COLO668 (cell line): ENCODE results near the gene NRN1L.
"Not testable (repeated sequence)": the region's sequence is repeated elsewhere in the genome, so short reads cannot be mapped to it uniquely, and the experiment has no call there.

Experiments
- DNase-seq: peaks from one replicate; lab custom pipeline; 2025; ENCODE audit not compliant: unreplicated experiment; lab: John Stamatoyannopoulos, UW

The NRN1L gene

DNA sequence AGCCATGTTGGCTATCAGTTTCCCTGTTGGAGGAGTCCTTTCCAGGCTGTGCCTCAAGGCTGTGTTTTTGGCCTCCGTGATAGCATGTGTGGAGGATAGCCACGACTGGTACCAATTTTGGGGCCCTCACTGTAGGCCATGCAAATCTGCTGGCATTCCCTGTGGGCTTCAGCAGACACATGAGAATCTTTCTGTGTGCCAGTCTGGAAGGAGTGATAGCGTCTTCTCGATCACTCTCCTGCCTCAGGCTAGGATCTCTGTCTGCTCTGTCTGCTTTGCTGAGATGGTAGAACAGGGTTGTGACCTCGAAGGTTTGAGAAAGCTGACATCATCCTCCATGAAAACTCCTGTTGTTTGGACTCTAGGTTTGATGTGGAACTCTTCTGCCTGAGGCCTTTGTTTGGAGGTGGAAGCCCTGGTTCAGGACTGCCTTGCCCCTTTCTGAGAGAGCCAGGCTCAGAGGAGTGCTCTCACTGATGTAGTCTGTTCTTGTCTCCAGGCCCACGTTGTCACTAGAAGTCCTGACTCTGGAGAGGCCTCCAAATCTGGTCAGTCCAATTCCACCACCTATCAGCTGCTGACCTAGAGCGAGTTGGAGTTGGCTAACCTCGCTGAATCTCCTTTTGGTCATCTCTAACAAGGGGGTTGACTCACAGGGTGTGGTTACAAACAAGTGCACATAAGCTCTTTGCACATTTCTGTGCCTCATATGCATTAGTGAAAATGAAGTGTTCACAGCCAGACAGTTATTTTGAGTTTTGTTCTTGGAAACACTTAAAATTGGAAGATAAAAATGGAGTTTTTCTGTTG is 23.9 kb upstream of the NRN1L start:
- no peak for DNase-seq

DNA sequence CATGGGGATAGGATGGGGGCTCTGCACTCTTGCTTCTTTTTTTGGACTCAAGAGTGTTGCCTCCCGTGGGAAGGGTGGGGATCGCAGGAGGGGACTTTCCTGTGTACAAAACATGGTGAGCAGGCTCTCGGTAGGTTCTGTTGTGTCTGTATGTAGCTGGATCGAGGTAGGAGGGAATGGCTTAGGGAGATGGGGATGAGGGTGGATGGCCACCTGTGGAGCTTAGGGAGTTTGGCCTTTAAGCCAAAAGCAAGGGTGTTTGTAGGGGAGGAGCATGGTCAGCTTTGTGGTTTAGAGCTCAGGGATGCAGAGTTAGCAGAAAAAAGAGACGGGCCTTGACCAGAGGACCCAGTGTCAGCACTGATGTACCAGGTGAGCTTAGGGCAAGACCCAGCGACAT is 22.8 kb upstream of the NRN1L start:
- no peak for DNase-seq

DNA sequence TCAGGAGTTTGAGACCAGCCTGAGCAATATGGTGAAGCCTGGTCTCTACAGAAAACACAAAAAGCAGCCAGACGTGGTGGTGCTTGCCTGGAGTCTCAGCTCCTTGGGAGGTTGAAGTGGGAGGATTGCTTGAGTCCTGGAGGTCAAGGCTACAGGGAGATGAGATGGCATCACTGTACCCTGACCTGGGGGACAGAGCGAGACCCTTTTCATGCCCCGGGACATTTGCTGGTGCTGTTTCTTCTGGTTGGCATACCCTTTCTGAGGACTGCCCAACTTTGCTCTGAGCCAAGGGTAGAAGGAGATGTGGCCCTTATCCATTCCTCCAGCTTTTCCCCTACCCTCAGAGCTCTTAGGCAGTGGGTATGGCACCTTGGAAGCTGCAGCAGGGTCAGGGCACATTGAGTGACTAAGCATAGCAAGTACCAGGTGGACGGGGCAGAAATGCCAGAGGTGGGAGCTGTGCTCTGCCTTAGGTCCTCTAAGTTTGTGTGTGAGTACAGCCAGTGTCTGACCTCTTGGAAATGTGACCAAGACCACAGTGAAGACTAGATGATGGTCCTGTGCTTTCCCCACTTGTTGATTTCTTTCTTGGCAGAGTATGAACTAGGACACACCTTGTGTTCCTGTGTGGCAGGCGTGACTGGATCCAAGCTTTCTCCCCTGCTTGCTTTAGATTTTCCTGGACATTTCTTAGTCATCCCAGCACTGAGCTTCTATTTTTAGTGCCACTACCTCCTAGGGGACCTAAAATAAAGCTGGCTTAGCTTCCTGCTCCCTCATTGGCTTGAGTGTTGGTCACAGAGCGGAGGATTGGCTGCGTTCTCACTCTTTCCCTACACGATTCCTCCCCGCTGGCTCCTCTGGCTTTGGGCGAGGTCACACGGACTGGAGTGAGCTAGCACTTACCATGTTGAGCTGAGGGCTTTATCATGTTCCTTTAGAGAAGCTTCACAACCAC is 21.8 kb upstream of the NRN1L start:
- no peak for DNase-seq

DNA sequence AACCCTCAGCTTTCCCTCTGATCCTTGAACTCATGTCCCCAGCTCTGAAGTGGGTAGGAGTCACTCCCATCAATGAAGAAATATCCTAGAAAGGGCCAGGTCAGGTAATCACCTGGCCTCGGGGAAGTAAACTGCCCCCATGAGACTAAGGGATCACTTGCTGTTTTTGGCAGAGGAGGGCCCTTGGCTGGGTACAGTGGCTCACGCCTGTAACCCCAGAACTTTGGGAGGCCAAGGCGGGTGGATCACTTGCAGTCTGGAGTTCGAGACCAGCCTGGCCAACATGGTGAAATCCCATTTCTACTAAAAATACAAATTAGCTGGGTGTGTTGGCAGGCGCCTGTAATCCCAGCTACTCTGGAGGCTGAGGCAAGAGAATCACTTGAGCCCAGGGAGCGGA is 20.6 kb upstream of the NRN1L start:
- DNase-seq, result not testable (repeated sequence)

DNA sequence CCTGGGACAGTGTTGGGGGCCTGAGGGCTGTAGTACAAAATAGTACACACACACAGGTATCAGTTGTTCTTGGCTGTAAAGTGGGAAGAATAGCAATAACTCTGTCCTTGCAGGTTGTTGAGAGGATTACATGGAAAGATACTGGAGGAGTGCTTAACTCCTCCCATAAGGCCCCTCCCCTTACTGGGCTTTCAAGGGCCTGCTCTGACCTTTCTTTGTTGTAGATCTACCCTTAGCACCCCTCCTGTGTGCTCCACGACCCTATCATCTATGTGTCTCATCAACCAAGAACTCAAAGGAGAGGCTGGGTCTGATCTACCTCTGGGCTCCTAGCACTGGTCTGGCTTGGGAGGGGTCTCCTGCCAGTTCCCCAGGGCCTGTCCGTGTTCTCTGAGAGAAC is 20.1 kb upstream of the NRN1L start:
- no peak for DNase-seq

DNA sequence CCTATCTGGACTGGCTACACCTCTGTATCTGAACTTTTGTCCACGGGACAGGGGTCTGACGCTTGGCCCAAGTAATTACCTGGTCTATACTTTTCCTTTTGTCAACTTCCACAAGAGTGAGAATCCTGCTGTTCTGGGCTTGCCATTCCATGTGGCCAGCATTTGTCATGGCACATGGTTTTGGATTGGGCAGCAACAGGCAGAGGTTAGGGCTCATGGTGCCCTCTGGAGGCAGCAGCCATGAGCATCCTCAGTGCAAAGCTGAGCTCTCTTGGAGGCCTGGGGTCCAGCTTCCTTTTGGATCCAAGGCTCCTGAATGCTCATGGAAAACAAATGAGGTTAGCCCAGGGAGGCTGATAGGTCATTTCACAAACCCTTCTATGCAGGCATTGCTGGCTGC is 19.4 kb upstream of the NRN1L start:
- peak; percentile 47 for DNase-seq

DNA sequence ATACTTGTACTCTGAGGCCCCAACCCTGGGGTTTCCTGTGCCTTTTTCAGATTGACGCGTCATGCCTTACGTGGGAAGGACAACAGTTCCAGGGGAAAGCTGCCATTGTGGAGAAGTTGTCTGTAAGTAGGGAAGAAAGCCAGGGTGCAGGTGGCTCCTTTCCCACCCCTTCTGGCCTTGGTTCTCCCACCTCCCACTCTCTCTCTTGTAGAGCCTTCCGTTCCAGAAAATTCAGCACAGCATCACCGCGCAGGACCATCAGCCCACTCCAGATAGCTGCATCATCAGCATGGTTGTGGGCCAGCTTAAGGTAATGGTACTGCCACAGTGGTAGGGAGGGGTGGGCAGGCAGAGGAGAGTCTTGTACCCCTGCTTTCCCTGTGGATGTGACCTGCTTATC is 16.4 kb upstream of the NRN1L start:
- DNase-seq, result no peak

DNA sequence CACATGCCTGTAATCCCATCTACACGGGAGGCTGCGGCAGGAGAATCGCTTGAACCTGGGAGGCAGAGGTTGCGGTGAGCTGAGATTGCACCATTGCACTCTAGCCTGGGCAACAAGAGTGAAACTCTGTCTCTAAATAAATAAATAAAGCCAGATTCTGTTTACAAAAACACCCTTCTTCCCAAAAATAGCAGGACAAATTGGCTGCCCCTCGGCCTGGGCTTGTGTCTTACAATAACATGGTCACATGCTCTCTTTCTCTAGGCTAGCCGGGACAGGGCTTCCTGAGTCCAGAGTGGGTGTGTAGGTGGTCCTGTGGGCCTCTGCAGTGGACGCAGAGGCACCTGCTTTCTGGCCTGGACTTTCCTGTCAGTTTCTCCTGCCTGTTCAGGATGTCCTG is 15.0 kb upstream of the NRN1L start:
- no peak for DNase-seq

DNA sequence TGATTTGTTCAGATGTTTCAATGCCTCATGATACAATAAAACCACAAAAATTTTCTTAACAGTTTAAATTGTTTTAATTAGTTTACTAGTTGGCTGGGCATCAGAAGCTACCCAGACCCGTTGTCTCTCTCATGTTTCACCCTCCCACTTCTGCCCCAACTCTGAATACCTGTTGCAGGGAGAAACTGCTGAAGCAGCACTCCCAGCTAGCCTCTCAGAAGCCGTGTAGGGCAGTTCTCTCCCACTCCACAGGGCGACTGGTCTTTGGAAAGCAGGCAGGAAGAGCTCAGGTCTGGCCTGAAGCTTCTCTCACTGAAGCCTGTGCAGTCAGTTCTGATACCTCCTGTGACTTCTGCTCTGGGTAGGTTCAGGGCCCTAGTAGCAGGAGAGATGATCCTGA is 13.4 kb upstream of the NRN1L start:
- no peak for DNase-seq

DNA sequence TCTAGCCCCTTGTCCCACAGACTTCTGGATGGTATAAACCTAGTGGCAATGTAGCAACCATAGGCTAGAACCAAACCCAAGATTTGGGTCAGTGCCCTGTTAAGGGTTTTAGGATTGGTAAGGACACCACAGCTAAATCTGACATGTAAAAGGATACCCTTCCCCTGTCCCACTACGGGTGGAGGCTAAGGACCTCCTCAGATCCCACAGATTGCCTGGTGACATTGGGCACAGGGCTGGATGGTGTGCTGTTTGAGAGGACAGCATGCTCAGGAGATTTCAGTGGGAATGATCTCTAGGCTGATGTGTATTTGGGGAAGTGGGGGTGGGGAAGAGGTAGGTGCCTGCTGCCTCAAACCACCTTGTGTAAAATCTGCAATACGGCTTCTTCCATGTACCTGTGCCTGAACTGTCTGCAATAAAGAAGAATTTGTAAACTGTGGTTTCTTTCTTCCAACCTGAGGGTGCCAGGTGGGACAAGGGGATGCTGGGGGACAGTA is 12.5 kb upstream of the NRN1L start:
- no peak for DNase-seq

DNA sequence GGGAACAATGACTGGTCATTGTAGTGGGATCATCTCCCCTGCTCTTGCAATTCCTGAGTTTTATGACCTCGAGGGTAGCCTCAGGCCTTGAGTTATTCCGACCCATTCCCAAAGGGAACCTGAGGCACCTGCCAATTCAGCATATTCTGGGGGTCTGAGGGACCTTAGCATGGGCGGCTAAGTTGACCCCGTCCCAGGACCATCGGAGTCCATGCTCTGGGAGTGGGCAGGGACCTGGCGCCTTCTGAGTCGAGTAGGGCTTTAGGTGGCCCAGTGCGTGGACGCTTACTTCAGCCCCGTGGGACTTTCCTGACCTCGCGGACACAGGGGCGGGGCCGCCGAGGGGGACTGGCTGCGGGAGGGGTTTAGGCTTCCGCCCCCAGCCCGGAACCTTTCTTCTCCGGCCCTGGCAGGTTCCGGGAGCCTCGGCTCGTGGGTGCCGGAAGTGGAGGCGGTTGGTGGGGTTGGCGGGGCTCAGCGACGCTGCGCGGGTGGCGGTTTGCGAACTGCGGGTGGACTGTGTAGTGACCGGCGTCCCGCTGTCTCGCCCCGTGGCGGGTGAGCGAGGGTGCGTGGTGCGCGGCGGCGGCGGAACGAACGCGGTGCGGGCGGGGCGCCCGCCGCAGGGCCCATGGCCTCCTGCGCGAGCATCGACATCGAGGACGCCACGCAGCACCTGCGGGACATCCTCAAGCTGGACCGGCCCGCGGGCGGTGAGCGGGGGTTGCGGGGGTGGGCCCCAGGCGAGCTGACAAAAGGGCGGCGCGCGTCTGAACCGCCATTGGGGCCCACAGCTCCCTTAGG is 11.9 kb upstream of the NRN1L start, which contains the start of gene EDC4:
TSS of gene EDC4 (plus strand) at position 422 of the 804 bp plus-strand sequence. CDS start at position 632, 210 bp downstream.
- DNase-seq, result peak; percentile 85

DNA sequence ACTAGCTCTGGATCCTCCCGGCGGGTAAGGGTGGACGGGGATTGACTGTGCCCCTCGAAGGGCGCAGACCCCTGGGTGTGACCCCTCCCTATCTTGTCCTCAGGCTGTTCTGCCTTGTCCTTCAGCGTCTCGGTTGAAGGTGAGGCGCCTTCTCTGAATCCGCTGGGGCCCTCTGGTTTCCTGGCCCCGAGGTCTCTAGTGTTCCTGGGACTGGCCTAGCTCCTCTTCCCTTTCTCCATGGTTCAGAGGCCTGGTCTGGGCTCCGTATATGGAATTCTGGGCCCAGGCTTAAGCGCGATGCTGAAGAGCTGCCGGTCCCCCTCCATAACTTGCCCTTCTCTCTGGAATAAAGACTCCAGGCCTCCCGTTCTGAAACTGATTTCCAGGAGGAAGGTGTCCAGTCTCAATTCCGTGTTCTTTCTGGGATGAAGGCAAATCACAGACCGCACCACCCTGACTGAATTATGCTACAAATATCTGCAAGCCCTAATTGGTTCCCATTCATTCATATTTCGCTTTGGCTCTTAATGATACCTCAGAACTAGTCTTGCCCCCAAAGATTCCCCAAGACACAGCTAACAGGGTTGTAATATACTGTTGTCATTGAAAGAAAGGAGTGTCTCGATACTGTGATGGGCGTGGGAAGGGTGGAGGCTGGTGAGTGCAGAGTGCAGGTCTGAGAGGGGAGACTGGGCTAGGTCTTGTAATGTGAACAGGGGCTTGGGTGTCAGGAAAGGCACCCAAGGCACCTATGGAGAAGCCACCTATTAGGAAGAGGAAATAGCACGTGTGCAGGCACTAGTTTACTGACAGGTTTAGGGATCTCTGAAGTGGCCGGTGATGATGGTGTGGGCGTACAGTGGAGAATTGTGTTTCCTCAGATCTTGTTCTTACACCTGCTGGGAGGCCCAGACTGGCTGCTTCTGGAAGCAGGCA is 11.0 kb upstream of the NRN1L start:
- DNase-seq, result no peak

DNA sequence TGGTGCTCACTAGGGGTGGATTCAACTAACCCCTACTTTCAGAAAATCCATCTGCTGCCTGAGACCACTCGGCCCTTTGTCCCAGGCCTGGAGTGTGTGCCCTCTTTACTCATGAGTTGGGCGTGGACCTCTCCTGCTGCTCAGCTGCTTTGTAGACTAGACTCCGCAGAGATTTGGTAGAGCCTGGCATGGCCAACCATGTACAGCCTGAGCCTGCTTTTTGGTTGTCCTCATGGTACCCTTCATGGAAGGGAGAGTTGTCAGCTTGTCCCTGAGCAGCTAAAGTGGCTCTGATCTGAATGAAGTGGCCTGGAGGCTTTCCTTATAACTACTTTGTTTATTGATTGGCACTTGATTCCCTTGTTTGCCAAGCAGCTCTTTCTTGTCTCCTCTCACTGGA is 10.3 kb upstream of the NRN1L start:
- no peak for DNase-seq

DNA sequence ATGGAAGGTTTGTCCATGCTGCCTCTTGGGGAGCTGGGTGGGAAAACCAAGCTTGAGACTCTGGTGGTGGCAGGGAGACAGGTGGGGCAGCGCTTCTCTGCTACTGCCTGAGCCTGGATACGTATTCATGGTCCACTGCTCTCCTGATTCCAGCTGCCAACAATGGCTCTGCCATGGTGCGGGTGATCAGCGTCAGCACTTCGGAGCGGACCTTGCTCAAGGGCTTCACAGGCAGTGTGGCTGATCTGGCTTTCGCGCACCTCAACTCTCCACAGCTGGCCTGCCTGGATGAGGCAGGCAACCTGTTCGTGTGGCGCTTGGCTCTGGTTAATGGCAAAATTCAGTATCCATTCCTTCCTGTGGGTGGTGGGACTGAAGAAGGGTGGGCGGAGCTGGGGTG is 7.6 kb upstream of the NRN1L start:
- DNase-seq, result no peak

DNA sequence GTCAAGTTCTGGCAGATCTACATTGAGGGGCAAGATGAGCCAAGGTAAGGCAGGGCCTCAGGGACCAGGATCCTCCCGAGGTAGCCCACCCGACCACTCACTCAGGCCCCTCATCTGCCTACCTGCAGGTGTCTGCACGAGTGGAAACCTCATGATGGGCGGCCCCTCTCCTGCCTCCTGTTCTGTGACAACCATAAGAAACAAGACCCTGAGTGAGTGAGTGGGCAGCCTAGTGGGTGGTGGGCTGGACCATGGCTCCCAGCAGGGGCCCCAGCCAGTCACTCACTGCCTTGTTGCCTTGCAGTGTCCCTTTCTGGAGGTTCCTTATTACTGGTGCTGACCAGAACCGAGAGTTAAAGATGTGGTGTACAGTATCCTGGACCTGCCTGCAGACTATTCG is 6.5 kb upstream of the NRN1L start:
- DNase-seq, result no peak

DNA sequence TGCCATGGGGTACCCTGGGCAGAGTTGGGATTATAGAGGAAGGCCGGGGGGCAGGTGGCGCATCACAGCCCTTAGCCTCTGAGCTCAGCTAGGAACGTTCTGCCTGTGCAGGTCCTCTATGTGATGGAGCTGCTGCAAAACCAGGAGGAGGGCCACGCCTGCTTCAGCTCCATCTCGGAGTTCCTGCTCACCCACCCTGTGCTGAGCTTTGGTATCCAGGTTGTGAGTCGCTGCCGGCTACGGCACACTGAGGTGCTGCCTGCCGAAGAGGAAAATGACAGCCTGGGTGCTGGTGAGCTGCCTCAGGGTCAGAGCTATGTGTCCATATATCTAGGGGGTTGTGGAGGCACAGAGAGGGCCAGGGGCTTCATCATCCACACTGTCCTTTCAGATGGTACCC is 5.8 kb upstream of the NRN1L start:
- no peak for DNase-seq

DNA sequence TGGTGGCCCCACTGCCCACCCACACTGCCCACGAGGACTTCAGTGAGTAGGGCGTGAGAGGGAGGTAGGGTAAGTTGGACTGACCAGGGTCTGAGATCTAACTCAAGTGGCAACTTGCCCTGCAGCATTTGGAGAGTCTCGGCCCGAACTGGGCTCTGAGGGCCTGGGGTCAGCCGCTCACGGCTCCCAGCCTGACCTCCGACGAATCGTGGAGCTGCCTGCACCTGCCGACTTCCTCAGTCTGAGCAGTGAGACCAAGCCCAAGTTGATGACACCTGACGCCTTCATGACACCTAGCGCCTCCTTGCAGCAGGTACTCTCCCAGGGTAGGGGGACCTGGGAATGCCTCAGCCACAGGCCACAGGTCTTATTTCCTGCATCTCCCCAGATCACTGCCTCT is 5.2 kb upstream of the NRN1L start:
- DNase-seq, result no peak

DNA sequence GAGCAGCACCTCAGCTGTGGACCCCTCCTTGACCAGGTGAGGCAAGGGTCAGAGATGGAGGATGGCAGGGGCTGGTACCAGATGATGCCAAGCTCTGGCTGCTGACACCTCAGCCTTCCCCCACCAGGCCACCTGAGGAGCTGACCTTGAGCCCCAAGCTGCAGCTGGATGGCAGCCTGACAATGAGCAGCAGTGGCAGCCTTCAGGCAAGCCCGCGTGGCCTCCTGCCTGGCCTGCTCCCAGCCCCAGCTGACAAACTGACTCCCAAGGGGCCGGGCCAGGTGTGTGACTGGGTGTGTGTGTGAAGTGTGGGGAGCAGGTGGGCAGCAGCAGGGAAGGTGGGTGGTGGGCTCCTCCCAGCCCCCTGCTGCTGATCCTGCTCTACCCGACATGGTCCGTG is 4.7 kb upstream of the NRN1L start:
- DNase-seq, result no peak

DNA sequence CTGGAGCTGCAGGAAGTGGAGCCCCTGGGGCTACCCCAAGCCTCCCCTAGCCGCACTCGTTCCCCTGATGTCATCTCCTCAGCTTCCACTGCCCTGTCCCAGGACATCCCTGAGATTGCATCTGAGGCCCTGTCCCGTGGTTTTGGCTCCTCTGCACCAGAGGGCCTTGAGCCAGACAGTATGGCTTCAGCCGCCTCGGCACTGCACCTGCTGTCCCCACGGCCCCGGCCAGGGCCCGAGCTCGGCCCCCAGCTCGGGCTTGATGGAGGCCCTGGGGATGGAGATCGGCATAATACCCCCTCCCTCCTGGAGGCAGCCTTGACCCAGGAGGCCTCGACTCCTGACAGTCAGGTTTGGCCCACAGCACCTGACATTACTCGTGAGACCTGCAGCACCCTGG is 4.1 kb upstream of the NRN1L start:
- no peak for DNase-seq

DNA sequence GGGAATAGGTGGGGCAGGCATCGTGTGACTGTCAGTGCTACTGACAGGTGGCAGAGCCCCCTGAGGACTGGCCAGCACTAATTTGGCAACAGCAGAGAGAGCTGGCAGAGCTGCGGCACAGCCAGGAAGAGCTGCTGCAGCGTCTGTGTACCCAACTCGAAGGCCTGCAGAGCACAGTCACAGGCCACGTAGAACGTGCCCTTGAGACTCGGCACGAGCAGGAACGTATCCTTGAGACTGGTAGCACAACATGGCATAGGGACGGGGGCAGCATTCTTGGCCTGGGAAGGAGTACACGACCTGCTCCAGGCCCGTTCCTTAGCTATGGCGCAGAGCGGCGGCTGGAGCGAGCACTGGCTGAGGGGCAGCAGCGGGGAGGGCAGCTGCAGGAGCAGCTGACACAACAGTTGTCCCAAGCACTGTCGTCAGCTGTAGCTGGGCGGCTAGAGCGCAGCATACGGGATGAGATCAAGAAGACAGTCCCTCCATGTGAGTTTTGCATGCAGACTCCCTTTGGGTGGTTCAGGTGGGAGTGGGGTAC is 3.0 kb upstream of the NRN1L start:
- DNase-seq, result no peak
